Measurements from ENCODE around the gene SORCS3.

SORCS3 gene

GRCh38 chr10:104937567-104937966, 296.5 kb downstream of the SORCS3 start:
- no peaks in the 10 kb centered on the region for H3K27me3 ChIP-seq (ENCODE audit: insufficient read depth, poor library complexity, severe bottlenecking)
- TF ChIP-seq GABPA (IDR thresholded peaks at IDR 0.05; ENCODE audit: low read depth) = no peak
- no peak for TF ChIP-seq POLR2AphosphoS5 (IDR thresholded peaks at IDR 0.05; ENCODE audit: low read depth)
- no peak for TF ChIP-seq CTCF (IDR thresholded peaks at IDR 0.05; ENCODE audit: insufficient read depth, low read length)
- TF ChIP-seq SPI1 (IDR thresholded peaks at IDR 0.05; ENCODE audit: borderline replicate concordance, low read depth) = no peak
- TF ChIP-seq REST (IDR thresholded peaks at IDR 0.05; ENCODE audit: insufficient replicate concordance, low read depth) = no peak
- no peak overlapping the region for H3K4me3 ChIP-seq (replicated peaks; ENCODE audit: insufficient read depth, low read length)
- DNase-seq (ENCODE audit: low read depth in 1 of 2, low spot score in 1 of 2) = no peak
- H3K27ac ChIP-seq (replicated peaks) = no peak overlapping the region

GRCh38 chr10:104938031-104938430, 296.9 kb downstream of the SORCS3 start:
- H3K27ac ChIP-seq (replicated peaks) = no peak overlapping the region
- TF ChIP-seq POLR2AphosphoS5 (IDR thresholded peaks at IDR 0.05; ENCODE audit: low read depth) = no peak
- no peak for TF ChIP-seq GABPA (IDR thresholded peaks at IDR 0.05; ENCODE audit: low read depth)
- TF ChIP-seq REST (IDR thresholded peaks at IDR 0.05; ENCODE audit: insufficient replicate concordance, low read depth) = no peak
- no peak for TF ChIP-seq CTCF (IDR thresholded peaks at IDR 0.05; ENCODE audit: insufficient read depth, low read length)
- TF ChIP-seq SPI1 (IDR thresholded peaks at IDR 0.05; ENCODE audit: borderline replicate concordance, low read depth) = no peak
- DNase-seq (ENCODE audit: low read depth in 1 of 2, low spot score in 1 of 2) = no peak
- no peak overlapping the region for H3K4me3 ChIP-seq (replicated peaks; ENCODE audit: insufficient read depth, low read length)
- H3K27me3 ChIP-seq (ENCODE audit: insufficient read depth, poor library complexity, severe bottlenecking) = no peaks in the 10 kb centered on the region

GRCh38 chr10:104941662-104942061, 300.6 kb downstream of the SORCS3 start:
- no peak for DNase-seq (ENCODE audit: low read depth in 1 of 2, low spot score in 1 of 2)
- Histone ChIP-seq H3K4me3 (replicated peaks; ENCODE audit: insufficient read depth, low read length) (no peak overlapping the region), H3K27ac (replicated peaks) (no peak overlapping the region), H3K27me3 (ENCODE audit: insufficient read depth, poor library complexity, severe bottlenecking) (no peaks in the 10 kb centered on the region)
- TF ChIP-seq CTCF (IDR thresholded peaks at IDR 0.05; ENCODE audit: insufficient read depth, low read length) (no peak), REST (IDR thresholded peaks at IDR 0.05; ENCODE audit: insufficient replicate concordance, low read depth) (no peak), SPI1 (IDR thresholded peaks at IDR 0.05; ENCODE audit: borderline replicate concordance, low read depth) (no peak), GABPA (IDR thresholded peaks at IDR 0.05; ENCODE audit: low read depth) (no peak), POLR2AphosphoS5 (IDR thresholded peaks at IDR 0.05; ENCODE audit: low read depth) (no peak)

Measured in HL-60 (cell line).